ENCODE measurements around the gene HLA-DQB1.

Gene HLA-DQB1

DNA sequence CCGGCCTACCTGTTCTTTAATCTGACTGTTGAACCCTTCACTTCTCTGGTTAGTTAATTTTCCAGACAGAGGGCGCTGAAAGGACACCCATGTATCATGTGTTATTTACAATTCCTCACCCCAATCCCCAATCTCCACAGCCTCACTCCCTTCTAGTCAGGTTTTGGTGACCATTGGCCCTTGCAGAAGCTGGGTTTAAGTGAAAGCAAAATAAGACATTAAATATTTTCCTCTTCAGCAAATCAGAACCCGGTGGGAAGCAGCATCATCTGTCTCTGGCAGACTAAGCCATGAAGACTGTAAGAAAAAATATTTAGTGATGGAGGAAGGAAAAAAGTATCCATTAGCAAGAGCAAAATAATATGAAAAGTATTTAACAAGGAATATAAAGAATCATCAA lies 38.6 kb downstream of the HLA-DQB1 start:
- H3K4me3 ChIP-seq (ENCODE audit: low read depth, low read length), result no peak overlapping the region

GRCh38 chr6:32627249-32627648 lies 39.2 kb downstream of the HLA-DQB1 start:
- H3K4me3 ChIP-seq (ENCODE audit: low read depth, low read length), result no peak overlapping the region

GRCh38 chr6:32625137-32625536 lies 41.3 kb downstream of the HLA-DQB1 start:
- H3K4me3 ChIP-seq (ENCODE audit: low read depth, low read length), result no peak overlapping the region

DNA sequence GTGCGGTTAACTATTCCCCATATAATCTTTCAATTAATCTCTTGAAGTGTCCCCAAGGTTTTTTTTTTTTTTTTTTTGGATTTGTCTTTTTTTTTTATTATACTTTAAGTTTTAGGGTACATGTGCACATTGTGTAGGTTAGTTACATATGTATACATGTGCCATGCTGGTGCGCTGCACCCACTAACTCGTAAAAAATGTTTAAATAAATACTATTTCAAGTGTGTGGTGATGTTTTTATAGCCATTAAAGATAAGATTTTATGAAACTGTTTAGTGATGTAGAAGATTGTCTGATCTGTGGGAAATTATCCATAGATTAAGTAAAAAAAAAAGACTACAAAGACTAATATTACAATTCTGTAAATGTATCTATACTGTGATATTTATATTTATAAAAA lies 41.9 kb downstream of the HLA-DQB1 start:
- no peak overlapping the region for H3K4me3 ChIP-seq (ENCODE audit: low read depth, low read length)

- no peak overlapping the region for H3K4me3 ChIP-seq (ENCODE audit: low read depth, low read length)
These were observed 42.8 kb downstream of the HLA-DQB1 start for GRCh38 chr6:32623693-32624092.

DNA sequence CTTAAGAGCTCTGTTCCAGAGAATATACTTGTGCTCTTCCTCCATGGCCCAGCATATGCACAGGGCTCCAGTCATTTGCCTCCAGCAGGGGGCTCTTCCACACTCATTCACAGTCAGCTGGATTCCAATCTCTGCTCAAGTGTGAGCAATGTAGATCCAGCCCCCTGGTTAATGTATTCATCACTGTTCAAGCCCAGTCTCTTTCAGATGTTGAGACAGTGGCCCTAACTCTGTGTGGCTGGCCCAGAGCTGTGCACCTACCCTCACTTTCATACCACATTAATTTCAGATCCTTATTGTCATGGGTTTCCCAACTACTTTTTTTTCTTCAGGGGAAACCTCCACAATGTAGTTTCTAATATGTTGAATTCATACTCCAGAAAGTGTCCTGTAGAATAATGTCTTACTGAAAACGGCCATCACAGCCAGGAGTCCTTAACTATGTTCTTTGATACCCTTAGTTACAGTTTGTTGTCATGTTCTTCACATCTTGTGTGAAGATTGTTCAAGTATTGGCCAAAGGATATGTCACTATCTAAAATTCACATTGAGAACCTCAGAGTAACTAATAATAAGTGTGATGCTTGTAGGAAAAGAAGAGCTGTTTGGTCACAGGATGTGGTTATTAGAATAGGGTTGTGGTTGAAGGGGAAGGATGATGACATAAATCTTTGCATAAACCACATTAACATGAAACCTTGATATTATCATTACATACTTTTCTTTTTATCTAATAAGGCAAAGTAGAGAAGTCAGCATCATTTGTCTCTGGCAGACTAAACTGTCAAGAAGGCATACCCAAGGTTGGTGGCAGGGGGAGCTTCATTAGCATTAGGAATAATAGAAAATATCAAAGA lies 43.7 kb downstream of the HLA-DQB1 start:
- no peak overlapping the region for H3K4me3 ChIP-seq (ENCODE audit: low read depth, low read length)

GRCh38 chr6:32621372-32621771 lies 45.1 kb downstream of the HLA-DQB1 start:
- H3K4me3 ChIP-seq (ENCODE audit: low read depth, low read length), result no peak overlapping the region

- H3K4me3 ChIP-seq (ENCODE audit: low read depth, low read length), result no peak overlapping the region
These were observed 48.7 kb downstream of the HLA-DQB1 start for GRCh38 chr6:32617751-32618150.

- H3K4me3 ChIP-seq (ENCODE audit: low read depth, low read length), result no peak overlapping the region
These were observed 50.4 kb downstream of the HLA-DQB1 start for GRCh38 chr6:32615885-32616532.

DNA sequence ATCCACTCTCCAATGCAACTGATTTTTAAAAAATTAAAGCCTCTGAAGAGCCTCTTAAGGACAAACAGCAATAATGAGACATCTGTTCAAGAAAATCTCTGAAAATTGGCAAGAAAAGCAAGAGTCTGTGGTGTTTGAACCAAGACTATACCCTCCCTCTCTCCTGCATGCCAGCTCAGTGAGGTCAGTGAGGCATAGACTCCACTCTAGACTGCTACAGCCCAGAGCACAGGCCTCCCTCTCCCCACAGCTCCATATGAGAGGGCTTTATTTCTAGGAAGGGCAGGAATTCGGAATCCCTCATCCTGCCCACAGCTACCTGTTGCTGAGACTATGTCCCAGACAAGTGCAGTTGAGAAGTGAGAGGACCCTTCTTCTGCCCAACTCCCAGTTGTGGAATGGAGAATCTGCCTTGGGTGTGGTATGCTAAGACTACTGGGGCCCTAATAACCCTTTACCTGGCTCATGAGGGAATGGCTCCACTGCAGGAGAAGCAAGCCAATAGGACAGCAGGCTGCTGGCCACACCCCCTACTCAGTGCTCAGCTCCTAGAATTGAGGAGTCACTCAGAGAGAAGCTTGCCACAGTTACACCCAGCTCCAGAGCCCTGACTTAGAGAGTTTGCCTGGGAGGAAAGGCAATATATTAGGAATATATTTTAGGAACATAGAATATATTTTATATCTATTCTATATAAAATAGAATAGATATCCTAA lies 51.9 kb downstream of the HLA-DQB1 start:
- no peak overlapping the region for H3K4me3 ChIP-seq (ENCODE audit: low read depth, low read length)

DNA sequence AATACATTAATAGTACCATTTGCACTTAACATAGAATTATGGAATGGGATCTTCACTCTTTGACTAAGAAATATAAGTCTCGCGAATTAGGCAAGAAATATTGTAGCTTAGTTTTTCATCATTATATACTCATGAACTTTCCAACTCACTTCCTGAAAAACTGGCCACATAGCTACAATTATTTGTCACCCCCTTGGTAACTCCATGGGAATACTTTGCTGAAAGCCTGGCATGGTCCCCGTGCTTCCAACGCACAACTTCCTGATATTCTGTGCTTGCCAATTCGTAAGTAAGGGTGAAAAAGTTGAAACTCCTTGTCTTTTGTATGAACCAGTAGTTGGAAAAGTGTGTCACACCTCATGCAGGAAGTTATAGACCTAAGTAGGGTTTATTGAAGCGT lies 53.0 kb downstream of the HLA-DQB1 start:
- H3K4me3 ChIP-seq (ENCODE audit: low read depth, low read length), result no peak overlapping the region

DNA sequence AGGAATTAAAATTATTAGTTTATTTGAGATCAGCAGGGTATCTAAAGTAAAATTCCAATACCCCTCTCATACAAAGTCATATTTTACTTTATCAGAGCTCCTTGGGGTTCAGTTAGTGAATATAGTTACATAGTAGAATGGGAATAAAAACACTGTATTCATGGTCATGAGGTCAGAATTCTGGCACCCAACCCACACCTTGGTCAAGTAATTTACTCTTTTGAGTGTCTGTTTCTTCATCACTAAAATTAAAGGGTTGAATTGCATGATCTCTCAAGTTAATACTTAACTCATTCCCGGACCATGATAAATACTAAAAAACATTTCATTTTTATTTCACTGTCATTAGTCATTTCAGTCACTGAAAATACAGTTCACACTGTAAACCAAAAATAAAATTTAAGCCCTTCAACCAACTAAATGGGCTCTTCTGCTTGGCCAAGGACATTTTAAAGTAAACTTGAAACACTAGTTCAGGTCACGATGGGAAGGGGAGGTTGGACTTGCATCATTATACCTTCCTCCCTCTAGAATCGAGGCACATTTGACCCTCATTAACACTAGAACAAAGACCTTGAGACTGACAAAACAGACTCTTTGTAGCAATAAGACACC lies 55.7 kb downstream of the HLA-DQB1 start:
- no peak overlapping the region for H3K4me3 ChIP-seq (ENCODE audit: low read depth, low read length)

GRCh38 chr6:32609731-32610640 lies 56.5 kb downstream of the HLA-DQB1 start:
- H3K4me3 ChIP-seq (ENCODE audit: low read depth, low read length), result no peak overlapping the region
